ENCODE measurements around the gene P2RY2. TPM values are rescaled to one million over a fixed set of nuclear protein-coding genes. Genes with fewer than 3 reads are reported as not detected.
"Not testable (repeated sequence)": the region's sequence is repeated elsewhere in the genome, so short reads cannot be mapped to it uniquely, and the experiment has no call there.

The P2RY2 gene
- total RNA-seq, 2 experiments from 2014 or later: not detected

DNA sequence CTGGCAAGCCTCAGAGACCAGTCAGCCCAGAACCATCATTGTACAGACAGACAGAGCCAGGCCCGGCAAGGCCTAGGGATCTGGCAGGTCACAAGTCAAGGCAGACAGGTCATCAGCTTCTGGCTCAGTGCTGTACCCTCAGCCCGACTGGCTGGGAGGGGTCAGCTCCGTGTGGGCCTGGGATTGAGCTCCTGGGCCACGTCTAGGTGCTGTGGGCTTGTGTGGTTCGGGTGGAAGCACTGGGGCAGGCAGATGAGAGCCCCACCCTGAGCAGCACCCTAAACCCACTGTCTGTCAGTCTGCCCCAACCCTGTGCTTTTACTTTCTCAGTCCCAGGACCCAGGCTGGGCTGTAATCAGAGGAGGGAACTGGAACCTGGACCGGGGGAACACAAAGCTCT lies 26.9 kb upstream of the P2RY2 start:
- no peak for ATAC-seq
- Mint-ChIP-seq H3K4me1 (peaks cover 2% of the 10 kb centered on the region), H3K36me3 (no peaks in the 10 kb centered on the region), H3K4me3 (no peak overlapping the region), H3K9me3 (ENCODE audit: low read depth) (no peaks in the 10 kb centered on the region), H3K27me3 (peaks cover 7% of the 10 kb centered on the region), H3K27ac (no peak overlapping the region)
- DNase-seq: no peak
- CTCF ChIA-PET: interaction anchor here (0.8 to 1.3 kb wide), 4 partner anchors 14 to 359 kb away, joined by 3 to 4 read pairs (median 3); no protein-coding TSS in a partner anchor

- H3K36me3 Mint-ChIP-seq: no peaks in the 10 kb centered on the region
- H3K27me3 Mint-ChIP-seq: peaks cover 10% of the 10 kb centered on the region
- H3K9me3 Mint-ChIP-seq (ENCODE audit: low read depth): no peaks in the 10 kb centered on the region
- no peak for DNase-seq
- no peak overlapping the region for H3K4me3 Mint-ChIP-seq
- CTCF ChIA-PET: interaction anchor here (1.1 to 1.9 kb wide), 2 partner anchors 14 to 79 kb away, joined by 3 to 6 read pairs; no protein-coding TSS in a partner anchor
- H3K27ac Mint-ChIP-seq: no peak overlapping the region
- ATAC-seq: no peak
- peaks cover 2% of the 10 kb centered on the region for H3K4me1 Mint-ChIP-seq
Observed at GRCh38 chr11:73192272-73192671, 25.8 kb upstream of the P2RY2 start.

- Mint-ChIP-seq H3K36me3 (no peaks in the 10 kb centered on the region), H3K27me3 (peaks cover 10% of the 10 kb centered on the region), H3K4me3 (no peak overlapping the region), H3K4me1 (peaks cover 2% of the 10 kb centered on the region), H3K27ac (no peak overlapping the region), H3K9me3 (ENCODE audit: low read depth) (no peaks in the 10 kb centered on the region)
- ATAC-seq: no peak
- CTCF ChIA-PET: interaction anchor here (1.6 to 1.9 kb wide), 2 partner anchors 12 to 13 kb away, joined by 4 to 6 read pairs; no protein-coding TSS in a partner anchor
- DNase-seq: no peak
Observed at GRCh38 chr11:73193251-73194033, 24.6 kb upstream of the P2RY2 start.

- CTCF ChIA-PET: interaction anchor here (1.6 to 1.9 kb wide), 2 partner anchors 12 to 13 kb away, joined by 4 to 6 read pairs; no protein-coding TSS in a partner anchor
- H3K36me3 Mint-ChIP-seq: no peaks in the 10 kb centered on the region
- no peaks in the 10 kb centered on the region for H3K9me3 Mint-ChIP-seq (ENCODE audit: low read depth)
- DNase-seq (no peak), ATAC-seq (no peak)
- no peak overlapping the region for H3K27ac Mint-ChIP-seq
- no peak overlapping the region for H3K4me3 Mint-ChIP-seq
- H3K27me3 Mint-ChIP-seq: peaks cover 12% of the 10 kb centered on the region
- peaks cover 2% of the 10 kb centered on the region for H3K4me1 Mint-ChIP-seq
Observed at GRCh38 chr11:73194034-73194507, 24.0 kb upstream of the P2RY2 start.

DNA sequence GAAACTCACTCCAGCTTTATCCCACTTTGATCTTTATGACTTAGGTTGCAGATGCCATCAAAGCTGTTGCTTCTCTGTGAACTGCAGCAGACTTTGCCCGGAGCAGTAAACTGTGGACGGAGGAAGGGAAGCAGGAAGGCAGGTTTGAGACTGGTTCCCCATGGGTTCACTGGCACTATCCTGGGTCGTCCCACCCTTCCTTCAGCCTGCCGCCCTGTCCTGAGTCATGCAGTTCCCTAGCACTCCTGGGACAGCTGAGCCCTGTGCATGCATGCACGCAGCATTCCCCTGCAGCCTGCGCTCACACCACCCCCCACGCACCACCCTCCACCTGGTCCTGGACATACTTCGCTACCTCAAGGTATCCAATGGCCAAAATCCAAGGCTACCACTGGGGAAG lies 23.5 kb upstream of the P2RY2 start:
- DNase-seq (no peak), ATAC-seq (no peak)
- H3K27ac Mint-ChIP-seq: no peak overlapping the region
- H3K4me1 Mint-ChIP-seq: peaks cover 2% of the 10 kb centered on the region
- H3K27me3 Mint-ChIP-seq: peaks cover 12% of the 10 kb centered on the region
- CTCF ChIA-PET: interaction anchor here (1.6 kb wide), 1 partner anchor 14 kb away, joined by 4 read pairs; no protein-coding TSS in a partner anchor
- H3K36me3 Mint-ChIP-seq: no peaks in the 10 kb centered on the region
- H3K4me3 Mint-ChIP-seq: no peak overlapping the region
- no peaks in the 10 kb centered on the region for H3K9me3 Mint-ChIP-seq (ENCODE audit: low read depth)

GRCh38 chr11:73195191-73196007 lies 22.7 kb upstream of the P2RY2 start:
- peaks cover 2% of the 10 kb centered on the region for H3K4me1 Mint-ChIP-seq
- no peaks in the 10 kb centered on the region for H3K9me3 Mint-ChIP-seq (ENCODE audit: low read depth)
- H3K27ac Mint-ChIP-seq: no peak overlapping the region
- CTCF ChIA-PET: no interaction called here
- H3K36me3 Mint-ChIP-seq: no peaks in the 10 kb centered on the region
- H3K4me3 Mint-ChIP-seq: no peak overlapping the region
- peaks cover 11% of the 10 kb centered on the region for H3K27me3 Mint-ChIP-seq
- ATAC-seq (no peak), DNase-seq (no peak)

DNA sequence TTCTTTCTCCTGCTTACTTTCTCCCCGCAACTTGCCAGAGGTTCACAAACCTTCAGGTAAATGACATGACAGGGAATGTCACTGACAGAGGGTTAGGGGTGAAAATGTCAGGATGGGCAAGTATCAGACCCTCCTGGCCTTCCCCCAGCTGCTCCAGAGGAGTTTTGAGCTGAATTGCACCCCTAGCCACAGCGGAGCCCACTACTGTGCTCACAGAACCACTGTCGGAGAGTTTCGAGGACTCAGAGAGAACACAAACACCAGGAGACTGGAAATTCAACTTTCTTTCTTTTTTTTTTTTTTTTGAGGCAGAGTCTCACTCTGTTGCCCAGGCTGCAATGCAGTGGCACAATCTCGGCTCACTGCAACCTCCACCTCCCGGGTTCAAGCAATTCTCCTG lies 21.5 kb upstream of the P2RY2 start:
- Mint-ChIP-seq H3K27me3 (peaks cover 13% of the 10 kb centered on the region), H3K27ac (no peak overlapping the region), H3K4me1 (no peaks in the 10 kb centered on the region), H3K4me3 (no peak overlapping the region), H3K36me3 (no peaks in the 10 kb centered on the region), H3K9me3 (ENCODE audit: low read depth) (no peaks in the 10 kb centered on the region)
- no peak for ATAC-seq
- CTCF ChIA-PET: no interaction called here
- no peak for DNase-seq

DNA sequence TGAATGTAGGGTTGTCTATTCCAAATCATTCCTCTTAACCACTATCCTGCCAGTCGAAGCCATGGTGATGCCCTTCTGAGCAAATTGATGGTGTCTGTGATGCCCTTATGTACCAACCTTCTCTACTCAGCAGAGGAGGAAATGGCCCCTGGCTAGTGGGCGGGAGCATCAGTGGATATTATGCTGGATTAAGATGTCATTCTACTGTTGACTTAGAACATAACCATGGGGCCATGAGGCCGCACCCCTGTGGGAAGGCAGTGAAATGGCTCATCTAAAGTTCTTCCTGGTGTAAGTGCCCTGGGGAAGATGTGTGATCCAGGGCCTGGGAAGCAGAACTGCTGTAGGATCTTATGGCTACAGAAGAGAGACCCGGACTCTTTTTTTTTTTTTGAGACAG lies 20.7 kb upstream of the P2RY2 start:
- Mint-ChIP-seq H3K4me3 (no peak overlapping the region), H3K36me3 (no peaks in the 10 kb centered on the region), H3K27ac (no peak overlapping the region), H3K9me3 (ENCODE audit: low read depth) (no peaks in the 10 kb centered on the region), H3K4me1 (no peaks in the 10 kb centered on the region), H3K27me3 (peaks cover 13% of the 10 kb centered on the region)
- CTCF ChIA-PET: no interaction called here
- no peak for ATAC-seq
- DNase-seq: no peak

DNA sequence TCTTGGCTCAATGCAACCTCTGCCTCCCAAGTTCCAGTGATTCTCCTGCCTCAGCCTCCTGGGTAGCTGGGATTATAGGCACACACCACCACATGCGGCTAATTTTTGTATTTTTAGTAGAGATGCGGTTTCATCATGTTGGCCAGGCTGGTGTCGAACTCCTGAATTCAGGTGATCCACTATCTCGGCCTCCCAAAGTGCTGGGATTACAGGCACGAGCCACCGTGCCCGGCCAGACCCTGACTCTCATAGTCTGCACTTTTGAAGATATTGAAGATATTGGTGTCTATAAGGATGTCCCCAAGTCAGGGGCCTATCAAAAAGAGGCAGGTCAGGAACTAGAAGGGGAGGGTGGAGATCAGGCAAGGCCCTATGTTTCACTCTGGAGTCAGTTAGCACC lies 20.3 kb upstream of the P2RY2 start:
- H3K27ac Mint-ChIP-seq; H3K4me3 Mint-ChIP-seq; H3K9me3 Mint-ChIP-seq (ENCODE audit: low read depth); CTCF ChIA-PET; H3K4me1 Mint-ChIP-seq; H3K36me3 Mint-ChIP-seq; DNase-seq; ATAC-seq: not testable (repeated sequence)
- H3K27me3 Mint-ChIP-seq: peaks cover 13% of the 10 kb centered on the region

DNA sequence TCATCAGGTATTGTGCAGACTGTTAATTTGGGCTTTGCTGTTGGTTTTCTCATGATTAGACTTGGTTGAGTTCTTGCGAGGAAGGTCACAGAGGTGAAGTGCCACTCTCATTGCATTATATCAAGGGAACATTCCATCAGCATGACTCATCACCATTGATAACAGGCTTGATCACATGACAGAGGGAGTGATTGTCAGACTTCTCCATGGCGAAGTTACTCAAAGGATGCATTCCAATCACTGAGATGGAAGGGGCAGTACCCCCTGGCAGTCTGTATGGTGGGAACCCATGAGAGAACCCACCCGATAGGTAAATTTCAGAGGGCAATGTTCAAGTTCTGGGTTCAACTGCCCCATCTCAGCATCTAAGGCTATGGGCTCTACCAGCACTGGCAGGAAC lies 19.4 kb upstream of the P2RY2 start:
- CTCF ChIA-PET: no interaction called here
- Mint-ChIP-seq H3K36me3 (no peaks in the 10 kb centered on the region), H3K9me3 (ENCODE audit: low read depth) (no peaks in the 10 kb centered on the region), H3K4me1 (no peaks in the 10 kb centered on the region), H3K4me3 (no peak overlapping the region), H3K27ac (no peak overlapping the region), H3K27me3 (peaks cover 14% of the 10 kb centered on the region)
- DNase-seq (no peak), ATAC-seq (no peak)

DNA sequence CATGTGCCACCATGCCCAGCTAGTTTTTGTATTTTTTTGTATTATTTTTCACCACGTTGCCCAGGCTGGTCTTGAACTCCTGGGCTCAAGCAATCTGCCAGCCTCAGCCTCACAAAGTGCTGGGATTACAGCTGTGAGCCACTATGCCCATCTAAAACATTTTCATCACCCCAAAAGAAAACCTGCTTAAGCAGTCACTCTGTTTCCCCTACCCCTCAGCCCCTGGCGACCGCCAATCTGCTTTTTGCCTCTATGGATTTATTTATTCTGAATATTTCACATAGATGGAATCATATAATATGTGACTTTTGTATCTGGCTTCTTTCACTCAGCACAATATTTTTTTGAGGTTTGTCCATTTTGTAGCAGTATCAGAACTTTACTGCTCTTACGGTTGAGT lies 18.6 kb upstream of the P2RY2 start:
- ATAC-seq: no peak
- CTCF ChIA-PET: no interaction called here
- Mint-ChIP-seq H3K4me1 (peaks cover 3% of the 10 kb centered on the region), H3K27me3 (peaks cover 18% of the 10 kb centered on the region), H3K27ac (no peak overlapping the region), H3K4me3 (no peak overlapping the region), H3K9me3 (ENCODE audit: low read depth) (no peaks in the 10 kb centered on the region), H3K36me3 (no peaks in the 10 kb centered on the region)
- no peak for DNase-seq

- Mint-ChIP-seq H3K27me3 (peaks cover 22% of the 10 kb centered on the region), H3K27ac (no peak overlapping the region), H3K4me1 (peaks cover 8% of the 10 kb centered on the region), H3K36me3 (no peaks in the 10 kb centered on the region), H3K4me3 (no peak overlapping the region), H3K9me3 (ENCODE audit: low read depth) (no peaks in the 10 kb centered on the region)
- CTCF ChIA-PET: no interaction called here
- DNase-seq: no peak
- ATAC-seq: no peak
Observed at GRCh38 chr11:73200256-73200655, 17.8 kb upstream of the P2RY2 start.

DNA sequence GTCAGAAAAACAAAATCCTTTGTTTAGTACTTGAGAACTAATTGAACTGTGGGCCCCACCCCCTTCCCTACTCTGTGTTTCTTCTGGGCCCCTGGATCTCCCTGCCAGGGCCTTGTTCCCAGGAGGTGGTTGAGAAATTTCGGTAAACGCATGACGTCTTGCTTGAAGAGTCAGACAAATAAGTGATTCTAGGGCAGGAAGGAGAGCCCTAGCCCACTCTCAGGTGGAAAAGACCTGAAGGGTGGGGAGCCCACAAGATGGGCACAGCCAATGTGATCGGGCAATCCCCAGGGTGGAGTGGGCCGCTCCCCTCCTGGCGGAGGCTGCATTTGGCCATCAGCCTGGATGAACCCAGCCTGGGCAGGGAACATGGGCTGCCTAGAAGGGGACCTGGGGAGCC lies 16.8 kb upstream of the P2RY2 start:
- Mint-ChIP-seq H3K4me1 (peaks cover 8% of the 10 kb centered on the region), H3K4me3 (no peak overlapping the region), H3K9me3 (ENCODE audit: low read depth) (no peaks in the 10 kb centered on the region), H3K27me3 (peaks cover 29% of the 10 kb centered on the region), H3K36me3 (no peaks in the 10 kb centered on the region), H3K27ac (no peak overlapping the region)
- CTCF ChIA-PET: interaction anchor here (1.0 to 1.1 kb wide), 2 partner anchors 13 to 134 kb away, joined by 3 read pairs; no protein-coding TSS in a partner anchor
- ATAC-seq (no peak), DNase-seq (no peak)
